ENCODE data around the gene COP1.
"Not testable (repeated sequence)": the region's sequence is repeated elsewhere in the genome, so short reads cannot be mapped to it uniquely, and the experiment has no call there.

Gene COP1

DNA sequence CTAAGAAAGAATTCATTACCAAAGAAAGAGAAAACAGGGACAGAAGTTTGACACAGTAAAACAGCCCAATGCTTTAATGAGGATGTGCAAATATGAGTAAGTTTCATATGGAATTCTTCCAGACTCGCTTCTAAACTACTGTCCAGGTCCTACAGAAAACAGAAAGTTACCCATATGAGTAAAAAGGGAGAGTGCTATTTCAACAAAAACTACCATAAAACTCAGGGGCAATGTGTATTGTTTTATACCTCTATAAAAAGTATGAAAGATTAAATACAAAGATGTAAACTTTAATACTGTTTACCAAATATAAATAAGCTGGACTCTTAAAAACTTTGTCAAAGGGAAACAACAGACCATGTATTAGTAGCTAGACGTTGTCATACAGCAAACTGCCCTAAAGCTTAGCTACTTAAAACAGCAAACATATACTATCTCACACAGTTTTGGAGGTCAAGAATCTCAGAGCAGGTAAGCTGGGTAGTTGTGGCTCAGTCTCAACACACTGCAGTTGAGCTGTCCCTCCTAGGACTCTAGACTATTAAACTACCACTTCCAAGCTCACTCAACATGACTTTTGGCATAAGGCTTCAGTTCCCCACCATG is 174.9 kb downstream of the COP1 start:
- no peak for DNase-seq

DNA sequence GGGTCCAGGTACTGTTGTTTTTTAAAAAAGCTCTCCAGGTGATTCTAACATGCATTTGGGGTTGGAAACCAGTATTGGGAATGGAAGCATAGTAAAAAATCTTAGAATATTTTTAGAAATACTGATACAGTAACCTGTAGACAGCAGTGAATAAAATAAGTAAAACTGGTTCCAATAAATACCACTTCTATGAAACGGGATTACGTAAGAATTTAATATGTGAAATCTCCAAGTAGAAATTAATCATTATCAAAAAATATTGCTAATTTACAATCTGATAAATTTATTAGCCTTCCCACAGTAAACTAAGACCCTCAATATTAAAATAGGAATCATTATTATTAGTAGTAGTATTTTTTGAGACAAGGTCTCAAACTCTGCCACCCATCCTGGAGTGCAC is 177.5 kb downstream of the COP1 start:
- DNase-seq: no peak

GRCh38 chr1:176029155-176029554 is 177.9 kb downstream of the COP1 start:
- no peak for DNase-seq

DNA sequence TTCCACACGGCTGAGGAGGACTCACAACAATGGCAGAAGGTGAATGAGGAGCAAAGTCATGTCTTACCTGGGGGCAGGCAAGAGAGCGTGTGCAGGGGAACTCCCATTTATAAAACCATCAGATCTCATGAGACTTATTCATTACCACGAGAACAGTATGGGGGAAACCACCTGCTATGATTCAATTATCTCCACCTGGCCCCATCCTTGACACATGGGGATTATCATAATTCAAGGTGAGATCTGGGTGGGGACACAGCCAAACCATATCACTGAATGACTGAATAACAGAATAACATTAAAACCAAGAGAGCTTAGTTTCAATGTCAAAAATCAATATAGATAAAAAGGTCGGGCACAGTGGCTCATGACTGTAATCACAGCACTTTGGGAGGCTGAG is 179.2 kb downstream of the COP1 start:
- not testable (repeated sequence) for DNase-seq

GRCh38 chr1:176022574-176022973 is 184.5 kb downstream of the COP1 start:
- DNase-seq: no peak

DNA sequence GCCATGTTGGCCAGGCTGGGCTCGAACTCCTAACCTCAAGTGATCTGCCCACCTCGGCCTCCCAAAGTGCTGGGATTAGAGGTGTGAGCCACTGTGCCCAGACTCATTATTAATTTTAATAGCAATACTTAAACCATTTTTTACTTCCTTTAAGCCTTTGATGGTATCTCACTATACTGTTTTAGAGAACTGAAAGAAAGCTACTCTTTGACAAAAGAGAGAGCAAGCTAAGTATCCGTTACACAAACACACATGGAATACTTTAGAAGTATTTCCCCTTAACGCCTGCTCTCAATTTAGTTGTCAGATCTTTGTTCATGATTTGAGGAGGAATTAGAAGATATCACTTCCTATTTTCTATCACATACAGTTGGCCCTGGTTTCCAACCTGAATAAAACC is 189.4 kb downstream of the COP1 start:
- DNase-seq: peak; percentile 6

GRCh38 chr1:176009951-176010350 is 197.1 kb downstream of the COP1 start:
- DNase-seq: no peak

DNA sequence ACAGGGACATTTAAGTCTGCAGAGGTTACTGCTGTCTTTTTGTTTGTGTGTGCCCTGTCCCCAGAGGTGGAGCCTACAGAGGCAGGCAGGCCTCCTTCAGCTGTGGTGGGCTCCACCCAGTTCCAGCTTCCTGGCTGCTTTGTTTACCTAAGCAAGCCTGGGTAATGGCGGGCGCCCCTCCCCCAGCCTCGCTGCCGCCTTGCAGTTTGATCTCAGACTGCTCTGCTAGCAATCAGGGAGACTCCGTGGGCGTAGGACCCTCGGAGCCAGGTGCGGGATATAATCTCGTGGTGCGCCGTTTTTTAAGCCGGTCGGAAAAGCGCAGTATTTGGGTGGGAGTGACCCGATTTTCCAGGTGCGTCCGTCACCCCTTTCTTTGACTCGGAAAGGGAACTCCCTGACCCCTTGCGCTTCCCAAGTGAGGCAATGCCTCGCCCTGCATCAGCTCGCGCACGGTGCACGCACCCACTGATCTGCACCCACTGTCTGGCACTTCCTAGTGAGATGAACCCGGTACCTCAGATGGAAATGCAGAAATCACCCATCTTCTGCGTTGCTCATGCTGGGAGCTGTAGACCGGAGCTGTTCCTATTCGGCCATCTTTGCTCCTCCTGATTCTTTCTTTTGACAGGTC is 199.2 kb downstream of the COP1 start:
- not testable (repeated sequence) for DNase-seq

DNA sequence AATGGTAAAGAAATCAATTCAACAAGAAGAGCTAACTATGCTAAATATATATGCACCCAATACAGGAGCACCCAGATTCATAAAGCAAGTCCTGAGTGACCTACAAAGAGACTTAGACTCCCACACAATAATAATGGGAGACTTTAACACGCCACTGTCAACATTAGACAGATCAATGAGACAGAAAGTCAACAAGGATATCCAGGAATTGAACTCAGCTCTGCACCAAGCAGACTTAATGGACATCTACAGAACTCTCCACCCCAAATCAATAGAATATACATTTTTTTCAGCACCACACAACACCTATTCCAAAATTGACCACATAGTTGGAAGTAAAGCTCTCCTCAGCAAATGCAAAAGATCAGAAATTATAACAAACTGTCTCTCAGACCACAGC is 212.4 kb downstream of the COP1 start:
- DNase-seq: not testable (repeated sequence)

DNA sequence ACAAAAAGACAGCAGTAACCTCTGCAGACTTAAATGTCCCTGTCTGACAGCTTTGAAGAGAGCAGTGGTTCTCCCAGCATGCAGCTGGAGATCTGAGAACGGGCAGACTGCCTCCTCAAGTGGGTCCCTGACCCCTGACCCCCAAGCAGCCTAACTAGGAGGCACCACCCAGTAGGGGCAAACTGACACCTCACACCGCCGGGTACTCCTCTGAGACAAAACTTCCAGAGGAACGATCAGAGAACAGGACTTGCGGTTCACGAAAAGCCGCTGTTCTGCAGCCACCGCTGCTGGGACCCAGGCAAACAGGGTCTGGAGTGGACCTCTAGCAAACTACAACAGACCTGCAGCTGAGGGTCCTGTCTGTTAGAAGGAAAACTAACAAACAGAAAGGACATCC is 214.3 kb downstream of the COP1 start:
- not testable (repeated sequence) for DNase-seq

DNA sequence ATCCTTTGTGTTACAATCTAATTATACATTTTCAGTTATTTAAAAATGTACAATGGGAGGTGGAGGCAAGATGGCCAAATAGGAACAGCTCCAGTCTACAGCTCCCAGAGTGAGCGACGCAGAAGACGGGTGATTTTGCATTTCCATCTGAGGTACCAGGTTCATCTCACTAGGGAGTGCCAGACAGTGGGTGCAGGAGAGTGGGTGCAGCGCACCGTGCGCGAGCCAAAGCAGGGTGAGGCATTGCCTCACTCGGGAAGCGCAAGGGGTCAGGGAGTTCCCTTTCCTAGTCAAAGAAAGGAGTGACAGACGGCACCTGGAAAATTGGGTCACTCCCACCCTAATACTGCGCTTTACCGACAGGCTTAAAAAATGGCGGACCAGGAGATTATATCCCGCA is 214.9 kb downstream of the COP1 start:
- not testable (repeated sequence) for DNase-seq

- no peak for DNase-seq
Observed at GRCh38 chr1:175984813-175985212, 222.3 kb downstream of the COP1 start.

GRCh38 chr1:175984057-175984812 is 222.9 kb downstream of the COP1 start:
- no peak for DNase-seq

DNA sequence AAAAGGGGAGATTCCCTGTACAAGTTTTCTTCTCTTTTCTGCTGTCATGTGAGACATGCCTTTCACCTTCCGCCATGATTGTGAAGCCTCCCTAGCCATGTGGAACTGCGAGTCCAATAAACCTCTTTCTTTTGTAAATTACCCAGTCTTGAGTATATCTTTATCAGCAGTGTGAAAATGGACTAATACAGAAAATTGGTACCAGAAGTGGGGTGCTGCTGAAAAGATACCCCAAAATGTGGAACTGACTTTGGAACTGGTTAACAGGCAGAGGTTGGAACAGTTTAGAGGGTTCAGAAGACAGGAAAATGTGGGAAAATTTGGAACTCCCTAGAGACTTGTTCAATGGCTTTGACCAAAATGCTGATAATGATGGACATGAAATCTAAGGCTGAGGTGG is 223.7 kb downstream of the COP1 start:
- not testable (repeated sequence) for DNase-seq

DNA sequence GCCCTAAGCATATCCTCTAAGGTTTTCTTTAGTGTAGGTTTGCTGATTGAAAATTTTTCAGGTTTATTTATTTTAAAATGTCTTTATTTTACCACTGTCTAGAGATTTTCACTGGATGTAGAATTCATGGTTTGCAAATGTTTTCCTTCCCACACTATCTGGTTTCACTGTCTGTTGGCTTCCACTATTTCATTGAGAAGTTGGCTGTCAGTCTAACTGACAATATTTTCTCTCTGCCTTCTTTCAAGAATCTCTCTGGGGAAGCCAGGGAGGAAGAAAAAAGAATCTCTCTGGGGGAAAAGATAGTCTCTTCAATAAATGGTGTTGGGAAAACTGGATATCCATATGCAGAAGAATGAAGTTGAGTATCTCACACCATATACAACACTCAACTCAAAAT is 226.0 kb downstream of the COP1 start:
- no peak for DNase-seq

DNA sequence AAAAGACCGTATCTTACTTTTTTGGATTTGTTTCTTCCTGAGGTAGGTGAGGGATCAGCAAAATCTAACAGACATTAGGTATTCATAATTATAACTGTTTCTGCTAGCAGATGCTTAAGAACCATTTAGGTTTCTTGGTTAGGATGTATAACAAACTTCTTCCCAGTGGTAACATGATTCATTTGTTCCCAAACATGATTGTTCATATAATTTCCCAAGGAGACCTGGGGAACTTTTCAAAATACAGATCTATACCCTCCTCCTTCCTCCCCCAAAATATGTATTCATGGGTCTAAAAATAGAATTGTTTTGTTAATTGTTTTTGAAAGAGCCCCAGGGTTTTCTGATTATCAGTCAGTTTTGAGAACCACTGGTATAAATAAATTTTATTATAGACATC is 228.2 kb downstream of the COP1 start:
- DNase-seq: no peak

GRCh38 chr1:175978476-175978875 is 228.6 kb downstream of the COP1 start:
- DNase-seq: no peak

GRCh38 chr1:175976865-175977642 is 230.0 kb downstream of the COP1 start:
- DNase-seq: no peak

DNA sequence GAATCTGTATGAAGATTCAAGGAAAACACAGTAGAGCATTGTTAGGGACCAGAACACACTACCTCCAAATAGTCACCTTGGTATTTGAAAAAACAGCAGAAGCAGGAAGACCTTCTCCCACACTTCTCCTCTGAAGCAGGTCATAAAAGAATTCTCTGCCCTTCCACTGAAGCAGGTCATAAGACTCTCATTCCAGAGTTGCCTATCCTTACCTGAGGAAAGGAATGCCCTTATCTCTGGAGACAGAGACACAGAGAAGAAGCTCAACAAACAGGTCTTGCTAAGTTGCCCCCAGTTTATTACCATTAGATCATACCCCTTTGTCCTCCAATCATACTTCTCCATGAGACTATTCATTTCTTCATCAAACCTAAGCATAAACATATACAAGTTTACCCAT is 237.9 kb downstream of the COP1 start:
- no peak for DNase-seq

- DNase-seq: no peak
Observed at GRCh38 chr1:175968486-175969172, 238.5 kb downstream of the COP1 start.

DNA sequence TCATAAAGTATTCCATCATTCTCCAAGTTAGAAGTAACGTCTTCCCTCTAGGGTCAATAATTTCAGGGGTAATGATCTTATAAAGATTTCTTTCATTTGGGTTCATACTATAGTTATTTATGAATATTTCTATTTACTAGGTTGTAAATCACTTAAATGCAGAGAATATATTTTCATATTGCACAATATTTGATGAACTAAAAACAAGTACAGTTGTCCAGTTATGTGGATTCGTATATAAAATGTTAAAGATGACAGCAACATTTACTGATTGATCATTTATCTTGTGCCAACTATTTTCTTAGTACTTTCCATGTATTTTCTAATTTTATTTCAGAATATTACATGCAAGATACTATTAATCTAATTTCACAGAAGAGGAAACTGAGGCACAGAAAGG is 243.3 kb downstream of the COP1 start:
- DNase-seq: no peak

GRCh38 chr1:175960169-175960568 is 246.9 kb downstream of the COP1 start:
- no peak for DNase-seq

DNA sequence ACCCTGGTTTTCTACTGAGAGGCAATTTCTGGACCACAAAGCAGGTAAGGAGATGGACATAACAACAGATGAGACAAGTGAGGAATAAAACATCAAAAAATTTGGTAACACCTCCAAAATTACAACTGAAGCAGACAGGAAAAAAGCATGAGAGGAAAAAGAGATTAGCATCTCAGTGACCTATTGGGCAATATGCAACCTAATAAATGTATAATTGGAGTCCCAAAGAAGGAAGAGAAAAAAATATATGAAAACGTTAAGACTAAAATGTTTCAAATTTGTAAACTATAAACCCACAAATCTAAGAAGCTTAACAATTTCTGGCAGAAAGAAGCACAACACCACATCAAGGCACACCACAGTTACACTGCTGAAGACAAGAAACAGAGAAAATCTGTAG is 255.5 kb downstream of the COP1 start:
- DNase-seq: no peak

Measured in inflammatory macrophage treated with lipopolysaccharide for 4 hours (primary cell).